GM13977 (cell line): ENCODE results near the gene CHDH.

Experiments
- DNase-seq: peaks from one replicate; pipeline ENCODE4 v3.0.0; 2012; ENCODE audit warnings: low spot score
- CTCF ChIP-seq: IDR thresholded peaks from 2 replicates; pipeline ENCODE4 v1.5.1; 2012; ENCODE audit warnings: mild to moderate bottlenecking, control low read depth; ENCODE audit not compliant: insufficient read depth; ENCODE audit errors: extremely low read depth, missing control alignments
- in situ Hi-C: fragments of 300-500 bp; cut with MboI; formaldehyde crosslinking; loops from one replicate; pipeline ENCODE4 v1.12.0; 2022; ENCODE audit warnings: low sequenced_read_pairs, low pct_unique_long_range_greater_than_20kb, mixed read lengths, inconsistent platforms; ENCODE audit not compliant: unreplicated experiment

CHDH gene, protein sequence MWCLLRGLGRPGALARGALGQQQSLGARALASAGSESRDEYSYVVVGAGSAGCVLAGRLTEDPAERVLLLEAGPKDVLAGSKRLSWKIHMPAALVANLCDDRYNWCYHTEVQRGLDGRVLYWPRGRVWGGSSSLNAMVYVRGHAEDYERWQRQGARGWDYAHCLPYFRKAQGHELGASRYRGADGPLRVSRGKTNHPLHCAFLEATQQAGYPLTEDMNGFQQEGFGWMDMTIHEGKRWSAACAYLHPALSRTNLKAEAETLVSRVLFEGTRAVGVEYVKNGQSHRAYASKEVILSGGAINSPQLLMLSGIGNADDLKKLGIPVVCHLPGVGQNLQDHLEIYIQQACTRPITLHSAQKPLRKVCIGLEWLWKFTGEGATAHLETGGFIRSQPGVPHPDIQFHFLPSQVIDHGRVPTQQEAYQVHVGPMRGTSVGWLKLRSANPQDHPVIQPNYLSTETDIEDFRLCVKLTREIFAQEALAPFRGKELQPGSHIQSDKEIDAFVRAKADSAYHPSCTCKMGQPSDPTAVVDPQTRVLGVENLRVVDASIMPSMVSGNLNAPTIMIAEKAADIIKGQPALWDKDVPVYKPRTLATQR

GRCh38 chr3:53846134-53846850, at the start of gene CHDH, which contains the start of gene IL17RB:
Gene CHDH, minus strand, starts transcription at chr3:53846419. Its CDS starts 22,411 bp downstream, at chr3:53824008.
Gene IL17RB, plus strand, starts transcription at chr3:53846568. Its CDS starts 21 bp downstream, at chr3:53846589.
- in situ Hi-C loops, result no loop called here
- peak; percentile 15 for TF ChIP-seq CTCF
- peak; percentile 73 for DNase-seq

- in situ Hi-C loops, result no loop called here
- DNase-seq, result no peak
- no peak for TF ChIP-seq CTCF
Measured at GRCh38 chr3:53892286-53892637, 46.0 kb upstream of the CHDH start.

DNA sequence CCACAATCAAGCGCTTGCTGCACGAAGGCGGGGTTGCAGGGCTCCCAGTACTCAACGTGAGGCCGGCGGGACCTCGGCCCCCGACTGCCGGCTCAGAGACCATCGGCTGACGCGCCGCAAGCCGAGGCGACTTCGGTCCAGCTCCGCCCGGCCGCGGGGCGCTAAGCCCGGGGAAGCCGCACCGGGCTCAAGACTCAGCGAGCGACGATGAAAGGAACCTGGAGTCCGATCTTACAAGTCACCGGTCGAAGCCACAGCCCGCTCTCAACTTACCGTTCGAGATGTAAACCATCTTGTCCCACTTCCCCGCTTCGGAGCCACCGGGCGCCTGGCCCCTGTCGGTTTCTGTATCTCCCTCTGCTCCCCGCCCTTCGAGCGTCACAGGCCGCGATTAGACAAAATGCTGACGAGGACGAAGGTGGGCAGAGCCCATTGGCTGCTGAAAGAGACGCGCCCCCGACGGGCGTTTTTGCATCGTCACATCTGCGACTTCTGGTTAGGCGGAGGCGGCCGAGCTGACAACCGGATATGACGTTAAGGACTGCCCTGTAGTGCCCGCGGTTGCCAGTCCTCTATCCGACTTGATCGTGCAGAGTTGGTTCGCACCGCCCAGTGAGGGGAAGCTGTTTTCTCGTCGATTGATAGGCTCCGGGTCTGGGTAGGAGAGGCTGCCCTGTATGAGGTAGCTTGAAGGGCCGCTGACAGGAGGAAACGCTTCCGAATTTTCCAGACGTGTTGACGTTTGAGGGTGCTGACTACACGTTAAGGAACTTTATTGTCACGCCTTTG, 45.5 kb upstream of the CHDH start, which contains the start of gene SELENOK:
Gene SELENOK (minus strand): TSS at position 363 of the 789 bp plus-strand sequence.
- TF ChIP-seq CTCF, result no peak
- in situ Hi-C loops, result no loop called here
- peak; percentile 91 for DNase-seq

- in situ Hi-C loops, result no loop called here
- no peak for TF ChIP-seq CTCF
- DNase-seq, result peak; percentile 47
Measured at GRCh38 chr3:53890726-53891475, 44.7 kb upstream of the CHDH start.

DNA sequence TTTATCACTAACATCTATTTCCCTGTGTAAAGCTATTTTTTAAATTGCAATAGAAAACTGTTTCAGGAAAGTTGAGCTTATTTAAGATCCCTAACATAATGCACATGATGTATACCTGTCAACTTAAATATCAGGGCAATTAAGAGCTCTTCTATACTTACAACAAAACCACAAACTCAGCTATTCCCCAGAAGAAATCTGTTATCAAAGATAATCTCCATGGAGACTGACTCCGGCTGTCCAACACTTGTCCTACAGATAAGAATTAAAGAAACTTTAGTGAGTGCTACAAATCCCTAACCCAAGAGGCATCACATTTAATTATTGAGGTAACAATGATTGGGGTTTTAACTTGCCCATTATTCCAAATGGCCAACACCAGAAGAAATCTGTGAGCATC, 42.0 kb upstream of the CHDH start:
- no peak for TF ChIP-seq CTCF
- in situ Hi-C loops, result no loop called here
- DNase-seq, result no peak
